HG03558 (cell line): ENCODE measurements around the gene AFM.
"Not testable (repeated sequence)": the region's sequence is repeated elsewhere in the genome, so short reads cannot be mapped to it uniquely, and the experiment has no call there.

Experiments used
- ATAC-seq: cut with Tn5 transposase; IDR thresholded peaks from one replicate; pipeline ENCODE4 v1.9.1; 2021; ENCODE audit warnings: moderate number of reproducible peaks; ENCODE audit not compliant: unreplicated experiment; ENCODE audit errors: extremely low read depth

AFM gene

GRCh38 chr4:73499996-73500765 lies 18.6 kb downstream of the AFM start:
- no peak for ATAC-seq

- ATAC-seq = no peak
Measured at GRCh38 chr4:73501664-73502265, 20.2 kb downstream of the AFM start.

GRCh38 chr4:73505567-73505966 lies 24.0 kb downstream of the AFM start:
- no peak for ATAC-seq

GRCh38 chr4:73507541-73507940 lies 26.0 kb downstream of the AFM start:
- no peak for ATAC-seq

GRCh38 chr4:73508651-73509050 lies 27.1 kb downstream of the AFM start:
- no peak for ATAC-seq

- ATAC-seq = no peak
Measured at GRCh38 chr4:73518340-73518739, 36.8 kb downstream of the AFM start.

GRCh38 chr4:73520821-73521220 lies 39.3 kb downstream of the AFM start:
- no peak for ATAC-seq

GRCh38 chr4:73523126-73523525 lies 41.6 kb downstream of the AFM start:
- ATAC-seq = no peak

GRCh38 chr4:73525611-73526010 lies 44.1 kb downstream of the AFM start:
- ATAC-seq = no peak

GRCh38 chr4:73527196-73527595 lies 45.7 kb downstream of the AFM start:
- ATAC-seq = no peak

GRCh38 chr4:73528171-73528570 lies 46.6 kb downstream of the AFM start:
- no peak for ATAC-seq

GRCh38 chr4:73533515-73534422 lies 52.2 kb downstream of the AFM start:
- ATAC-seq = no peak

- ATAC-seq = no peak
Measured at GRCh38 chr4:73538162-73538561, 56.6 kb downstream of the AFM start.

GRCh38 chr4:73539386-73539785 lies 57.8 kb downstream of the AFM start:
- no peak for ATAC-seq

GRCh38 chr4:73540826-73541225 lies 59.3 kb downstream of the AFM start:
- ATAC-seq = no peak

GRCh38 chr4:73541251-73541650 lies 59.7 kb downstream of the AFM start:
- ATAC-seq = no peak

- no peak for ATAC-seq
Measured at GRCh38 chr4:73544620-73545019, 63.1 kb downstream of the AFM start.

- not testable (repeated sequence) for ATAC-seq
Measured at GRCh38 chr4:73550865-73551264, 69.3 kb downstream of the AFM start.
